Measurements from ENCODE around the gene ZNF385D.

ZNF385D gene

GRCh38 chr3:21715662-21716061 is 35.3 kb downstream of the ZNF385D start:
- no peaks in the 10 kb centered on the region for H3K9me3 ChIP-seq
- no peak overlapping the region for H3K4me3 ChIP-seq (ENCODE audit: low read depth, low read length)
- H3K27me3 ChIP-seq, result no peaks in the 10 kb centered on the region
- TF ChIP-seq CTCF (IDR thresholded peaks at IDR 0.05; ENCODE audit: low read depth, low read length), result no peak
- DNase-seq, result no peak
- H3K36me3 ChIP-seq, result no peaks in the 10 kb centered on the region
- H3K4me1 ChIP-seq, result no peaks in the 10 kb centered on the region

- H3K9me3 ChIP-seq, result no peaks in the 10 kb centered on the region
- H3K4me1 ChIP-seq, result no peaks in the 10 kb centered on the region
- no peak for TF ChIP-seq CTCF (IDR thresholded peaks at IDR 0.05; ENCODE audit: low read depth, low read length)
- no peak for DNase-seq
- H3K36me3 ChIP-seq, result no peaks in the 10 kb centered on the region
- H3K4me3 ChIP-seq (ENCODE audit: low read depth, low read length), result no peak overlapping the region
- H3K27me3 ChIP-seq, result no peaks in the 10 kb centered on the region
These were observed 45.2 kb downstream of the ZNF385D start for GRCh38 chr3:21705769-21706168.

GRCh38 chr3:21704796-21705195 is 46.2 kb downstream of the ZNF385D start:
- no peak for TF ChIP-seq CTCF (IDR thresholded peaks at IDR 0.05; ENCODE audit: low read depth, low read length)
- H3K36me3 ChIP-seq, result no peaks in the 10 kb centered on the region
- no peaks in the 10 kb centered on the region for H3K27me3 ChIP-seq
- H3K4me3 ChIP-seq (ENCODE audit: low read depth, low read length), result no peak overlapping the region
- H3K9me3 ChIP-seq, result no peaks in the 10 kb centered on the region
- no peak for DNase-seq
- H3K4me1 ChIP-seq, result no peaks in the 10 kb centered on the region

GRCh38 chr3:21703291-21703690 is 47.7 kb downstream of the ZNF385D start:
- TF ChIP-seq CTCF (IDR thresholded peaks at IDR 0.05; ENCODE audit: low read depth, low read length), result no peak
- H3K4me3 ChIP-seq (ENCODE audit: low read depth, low read length), result no peak overlapping the region
- DNase-seq, result no peak
- no peaks in the 10 kb centered on the region for H3K27me3 ChIP-seq
- H3K36me3 ChIP-seq, result no peaks in the 10 kb centered on the region
- no peaks in the 10 kb centered on the region for H3K4me1 ChIP-seq
- no peaks in the 10 kb centered on the region for H3K9me3 ChIP-seq

- no peak for DNase-seq
- H3K9me3 ChIP-seq, result no peaks in the 10 kb centered on the region
- no peak for TF ChIP-seq CTCF (IDR thresholded peaks at IDR 0.05; ENCODE audit: low read depth, low read length)
- H3K4me3 ChIP-seq (ENCODE audit: low read depth, low read length), result no peak overlapping the region
- no peaks in the 10 kb centered on the region for H3K36me3 ChIP-seq
- no peaks in the 10 kb centered on the region for H3K27me3 ChIP-seq
- no peaks in the 10 kb centered on the region for H3K4me1 ChIP-seq
These were observed 53.3 kb downstream of the ZNF385D start for GRCh38 chr3:21697707-21698106.

GRCh38 chr3:21694506-21694905 is 56.5 kb downstream of the ZNF385D start:
- Histone ChIP-seq H3K27me3 (no peaks in the 10 kb centered on the region), H3K4me3 (ENCODE audit: low read depth, low read length) (no peak overlapping the region), H3K4me1 (no peaks in the 10 kb centered on the region), H3K36me3 (no peaks in the 10 kb centered on the region), H3K9me3 (no peaks in the 10 kb centered on the region)
- DNase-seq, result no peak
- no peak for TF ChIP-seq CTCF (IDR thresholded peaks at IDR 0.05; ENCODE audit: low read depth, low read length)
